D721Med (cell line): ENCODE measurements around the gene TSTD2.

ENCODE experiments used
- DNase-seq: peaks from one replicate; pipeline ENCODE4 v3.0.0; 2011; ENCODE audit warnings: low spot score; ENCODE audit not compliant: insufficient read length
- FAIRE-seq: peaks from 2 replicates; lab custom pipeline; 2011; peaks lifted over from hg19 to GRCh38; lab: Jason Lieb, UNC
- TF ChIP-seq, protein P1 (sequence below): IDR thresholded peaks from 2 replicates; pipeline ENCODE4 v1.5.1; 2012; ENCODE audit warnings: mild to moderate bottlenecking, control low read depth; ENCODE audit not compliant: insufficient read depth; ENCODE audit errors: missing control alignments

TSTD2 gene

DNA sequence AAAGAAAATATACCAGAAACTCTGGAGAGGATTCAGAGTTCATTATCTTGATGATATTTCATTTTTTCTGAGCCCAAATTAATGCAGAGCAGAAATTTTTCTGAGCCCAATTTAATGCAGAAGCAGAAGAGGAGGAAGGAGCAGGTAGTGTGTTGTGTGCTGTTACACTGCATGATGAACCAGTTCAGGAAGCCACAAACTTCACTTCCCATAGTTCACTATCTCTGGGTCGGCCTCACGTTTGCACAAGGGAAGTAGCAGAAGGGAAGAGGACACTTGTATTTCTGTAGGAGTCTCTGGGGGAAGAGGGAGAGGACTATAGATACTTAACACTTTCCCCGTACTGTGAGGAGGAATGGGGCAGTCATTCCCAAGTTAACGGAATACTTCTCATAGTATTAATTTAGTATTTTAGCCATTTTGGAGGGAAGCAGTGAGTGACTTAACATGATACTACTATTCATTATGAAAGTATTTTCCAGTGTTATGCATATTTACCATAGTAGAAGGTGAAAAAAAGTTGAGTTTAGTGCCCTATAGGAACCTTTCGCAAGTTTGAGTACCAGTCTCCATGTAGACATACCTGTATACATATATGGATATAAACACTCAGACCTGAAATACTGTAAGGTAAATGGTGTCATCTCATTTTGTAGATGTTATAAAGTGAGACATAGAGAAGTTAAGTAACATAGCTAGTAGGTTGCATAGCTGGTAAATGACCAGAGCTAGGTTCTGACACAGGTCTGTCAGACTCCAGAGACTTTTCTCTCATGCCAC is 33.9 kb upstream of the TSTD2 start:
- DNase-seq, result no peak
- FAIRE-seq, result no peak
- TF ChIP-seq, protein P1, sequence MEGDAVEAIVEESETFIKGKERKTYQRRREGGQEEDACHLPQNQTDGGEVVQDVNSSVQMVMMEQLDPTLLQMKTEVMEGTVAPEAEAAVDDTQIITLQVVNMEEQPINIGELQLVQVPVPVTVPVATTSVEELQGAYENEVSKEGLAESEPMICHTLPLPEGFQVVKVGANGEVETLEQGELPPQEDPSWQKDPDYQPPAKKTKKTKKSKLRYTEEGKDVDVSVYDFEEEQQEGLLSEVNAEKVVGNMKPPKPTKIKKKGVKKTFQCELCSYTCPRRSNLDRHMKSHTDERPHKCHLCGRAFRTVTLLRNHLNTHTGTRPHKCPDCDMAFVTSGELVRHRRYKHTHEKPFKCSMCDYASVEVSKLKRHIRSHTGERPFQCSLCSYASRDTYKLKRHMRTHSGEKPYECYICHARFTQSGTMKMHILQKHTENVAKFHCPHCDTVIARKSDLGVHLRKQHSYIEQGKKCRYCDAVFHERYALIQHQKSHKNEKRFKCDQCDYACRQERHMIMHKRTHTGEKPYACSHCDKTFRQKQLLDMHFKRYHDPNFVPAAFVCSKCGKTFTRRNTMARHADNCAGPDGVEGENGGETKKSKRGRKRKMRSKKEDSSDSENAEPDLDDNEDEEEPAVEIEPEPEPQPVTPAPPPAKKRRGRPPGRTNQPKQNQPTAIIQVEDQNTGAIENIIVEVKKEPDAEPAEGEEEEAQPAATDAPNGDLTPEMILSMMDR, result no peak

DNA sequence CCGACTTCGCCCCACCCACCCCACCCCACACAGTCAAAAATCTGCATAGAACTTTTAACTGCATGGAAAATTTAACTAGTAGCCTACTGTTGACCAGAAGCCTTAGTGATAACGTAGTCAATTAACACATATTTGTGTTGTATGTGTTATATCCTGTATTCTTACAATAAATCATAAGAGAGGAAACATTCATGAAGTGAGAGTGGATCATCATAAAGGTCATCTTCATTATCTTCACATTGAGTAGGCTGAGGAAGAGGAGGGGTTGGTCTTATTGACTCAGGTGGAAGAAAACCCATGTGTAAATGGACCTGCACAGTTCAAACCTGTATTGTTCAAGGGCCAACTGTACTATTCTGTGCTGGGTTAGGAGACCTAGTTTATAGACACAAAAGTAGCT is 32.6 kb upstream of the TSTD2 start:
- FAIRE-seq (no peak), DNase-seq (no peak)
- TF ChIP-seq, protein P1, result no peak

DNA sequence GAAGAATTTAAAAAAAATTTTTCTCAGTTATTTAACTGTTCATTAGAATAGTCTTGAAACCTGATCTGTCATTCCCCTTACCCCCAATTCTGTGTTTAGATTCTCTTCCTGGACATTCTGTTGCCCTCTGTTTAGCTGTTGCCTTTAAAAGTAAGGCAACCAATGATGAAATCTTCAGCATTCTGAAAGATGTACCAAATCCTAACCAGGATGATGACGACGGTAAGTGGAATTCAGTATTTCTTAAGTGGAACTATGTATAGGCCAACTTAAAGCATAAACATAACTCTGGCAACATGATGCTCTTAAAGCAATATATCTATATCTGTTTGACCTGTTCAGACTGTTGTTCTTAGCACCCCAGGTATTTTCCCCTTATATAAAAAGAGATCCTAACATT is 27.7 kb upstream of the TSTD2 start:
- TF ChIP-seq, protein P1, result no peak
- DNase-seq, result no peak
- FAIRE-seq, result no peak

DNA sequence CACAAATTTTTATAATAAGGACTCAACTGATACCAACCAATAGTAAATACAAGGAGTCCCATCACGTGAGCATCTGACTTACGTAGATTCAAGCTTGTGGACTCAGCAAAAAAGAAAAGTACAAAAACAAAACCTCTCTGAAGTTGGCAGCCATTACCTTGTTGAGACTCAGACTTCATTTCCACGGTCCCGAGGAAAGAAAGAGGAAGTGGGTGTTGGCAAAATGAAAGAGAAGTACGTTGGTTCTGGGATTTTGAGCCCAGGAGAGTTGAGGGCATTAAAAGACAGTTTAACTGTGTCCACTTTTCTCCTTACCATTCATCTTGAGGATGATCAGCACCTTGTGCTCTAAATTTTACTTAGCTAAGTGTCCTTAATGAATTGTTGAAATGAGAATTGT is 27.2 kb upstream of the TSTD2 start:
- FAIRE-seq, result no peak
- TF ChIP-seq, protein P1, result no peak
- no peak for DNase-seq

DNA sequence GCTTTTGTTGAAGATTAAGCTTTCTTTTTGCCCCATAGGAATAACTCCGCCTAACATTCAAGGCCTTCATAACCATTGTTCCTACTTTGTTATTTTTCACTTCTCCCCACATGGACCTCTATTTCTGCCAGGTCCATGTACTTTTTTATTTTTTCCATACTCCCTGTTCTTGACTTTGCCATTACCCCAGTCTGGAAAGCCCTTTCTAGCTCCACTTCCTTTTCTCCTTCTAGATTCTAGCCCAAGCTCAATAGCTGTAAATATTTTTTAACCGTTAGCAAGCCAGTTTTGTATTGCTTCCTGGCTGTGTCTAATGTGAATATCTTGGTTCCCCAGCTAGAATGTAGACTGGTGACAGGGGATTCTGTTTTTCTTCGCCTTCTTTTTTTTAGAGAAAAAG is 26.6 kb upstream of the TSTD2 start:
- FAIRE-seq, result no peak
- TF ChIP-seq, protein P1, result no peak
- DNase-seq, result no peak

DNA sequence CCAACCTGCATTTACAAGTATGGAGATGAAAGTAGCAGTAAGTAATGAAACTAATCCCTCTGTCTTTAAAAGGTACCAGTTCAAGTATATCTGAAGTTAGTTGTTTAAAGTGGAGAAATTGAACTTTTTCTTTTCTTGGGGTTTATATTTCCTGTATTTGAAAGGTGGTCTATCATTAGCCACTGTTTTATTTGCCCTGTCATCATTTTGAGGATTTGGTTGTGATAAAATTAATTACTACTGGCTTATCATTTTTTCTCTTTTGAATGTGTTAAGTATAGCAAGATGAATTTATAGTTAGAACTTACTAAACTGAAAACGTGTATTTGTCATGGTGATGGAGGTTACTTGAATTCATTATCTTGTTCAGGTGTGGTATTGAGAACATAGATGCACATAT is 25.5 kb upstream of the TSTD2 start:
- TF ChIP-seq, protein P1, result no peak
- FAIRE-seq (peak; percentile 32), DNase-seq (no peak)

DNA sequence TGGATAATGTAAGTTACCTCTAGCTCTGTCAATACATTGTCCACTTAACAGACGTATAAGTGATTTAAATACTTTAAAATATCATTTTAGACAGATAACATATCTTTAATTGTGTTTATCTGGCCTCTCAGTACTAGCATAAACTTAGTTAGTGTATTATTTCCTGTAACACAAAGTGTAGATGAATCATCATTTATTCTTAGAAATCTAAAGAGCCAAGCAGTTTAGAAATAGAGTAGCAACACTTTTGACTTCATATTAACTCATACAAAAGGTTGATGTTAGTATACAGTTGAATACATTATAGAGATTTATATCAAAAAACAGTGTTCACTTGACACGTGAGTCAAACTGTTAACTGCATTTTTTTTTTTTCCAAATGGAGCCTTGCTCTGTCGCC is 18.5 kb upstream of the TSTD2 start:
- TF ChIP-seq, protein P1, result no peak
- DNase-seq (no peak), FAIRE-seq (no peak)
